Measurements from ENCODE around the gene MOK. TPM values are rescaled to one million over a fixed set of nuclear protein-coding genes. Genes with fewer than 3 reads are reported as not detected.

The MOK gene
- total RNA-seq, 1 experiment from 2014 or later = 2.0 TPM

GRCh38 chr14:102335163-102335562 is 30.2 kb upstream of the MOK start (continued):
- TF ChIP-seq, protein P1, sequence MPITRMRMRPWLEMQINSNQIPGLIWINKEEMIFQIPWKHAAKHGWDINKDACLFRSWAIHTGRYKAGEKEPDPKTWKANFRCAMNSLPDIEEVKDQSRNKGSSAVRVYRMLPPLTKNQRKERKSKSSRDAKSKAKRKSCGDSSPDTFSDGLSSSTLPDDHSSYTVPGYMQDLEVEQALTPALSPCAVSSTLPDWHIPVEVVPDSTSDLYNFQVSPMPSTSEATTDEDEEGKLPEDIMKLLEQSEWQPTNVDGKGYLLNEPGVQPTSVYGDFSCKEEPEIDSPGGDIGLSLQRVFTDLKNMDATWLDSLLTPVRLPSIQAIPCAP (CRISPR knock-in tag; IDR thresholded peaks at IDR 0.05) = no peak
- no peak for TF ChIP-seq MLX (CRISPR knock-in tag; IDR thresholded peaks at IDR 0.05)
- no peak for TF ChIP-seq ZNF416 (CRISPR knock-in tag; IDR thresholded peaks at IDR 0.05)
- TF ChIP-seq HMGA2 (CRISPR knock-in tag; IDR thresholded peaks at IDR 0.05) = no peak

DNA sequence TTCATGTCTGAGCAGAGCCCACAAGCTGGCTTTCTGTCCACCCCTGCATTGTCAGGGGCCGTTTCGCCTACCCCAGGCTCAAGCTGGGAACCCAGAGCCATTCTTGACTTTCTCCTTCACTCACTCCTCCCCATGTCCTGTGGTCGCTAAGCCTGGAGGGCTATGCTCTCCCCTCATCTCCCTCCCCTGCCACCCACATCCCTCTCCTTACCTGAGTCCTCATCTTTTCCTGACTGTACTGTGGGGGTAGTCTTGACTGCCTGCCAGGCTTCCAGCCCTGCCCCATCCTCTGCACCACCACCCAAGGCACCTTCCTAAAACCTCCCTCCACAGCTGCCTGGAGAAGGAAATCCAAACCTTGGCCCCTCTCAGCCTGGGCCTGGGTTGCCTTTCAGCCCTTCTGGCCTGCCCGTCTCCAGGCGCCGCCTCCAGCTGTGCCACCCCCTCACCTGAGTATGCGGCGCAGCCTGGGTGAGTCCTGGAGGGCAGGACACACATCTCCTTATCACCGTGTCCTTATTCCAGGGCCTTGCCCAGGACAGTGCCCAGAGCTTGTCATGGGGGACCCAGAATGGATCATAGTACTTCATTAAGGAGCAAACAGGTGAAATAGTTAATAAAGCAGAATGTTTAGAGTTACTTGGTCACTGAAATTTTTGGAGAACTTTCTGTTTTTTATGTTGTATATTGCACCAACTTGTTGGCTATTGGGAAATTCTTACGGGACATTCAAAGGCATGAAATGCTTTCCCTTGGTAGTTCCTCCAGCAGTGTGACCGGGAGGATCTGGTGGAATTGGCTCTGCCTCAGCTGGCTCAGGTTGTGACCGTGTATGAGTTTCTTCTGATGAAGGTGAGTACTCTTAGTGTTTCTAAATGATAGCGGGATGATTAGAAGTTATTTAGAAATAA is 29.1 kb upstream of the MOK start:
- H3K4me3 Mint-ChIP-seq = no peak overlapping the region
- no peaks in the 10 kb centered on the region; the same call in 1 of the 2 replicates for H3K4me1 Mint-ChIP-seq
- ATAC-seq (no peak), DNase-seq (ENCODE audit: low spot score) (no peak)
- CTCF ChIA-PET = interaction anchor here (0.9 kb wide), 1 partner anchor 20 kb away, joined by 3 read pairs; no protein-coding TSS in a partner anchor
- H3K9me3 Mint-ChIP-seq = no peaks in the 10 kb centered on the region
- H3K27ac Mint-ChIP-seq = peak overlapping the region; percentile 14
- H3K27me3 Mint-ChIP-seq (ENCODE audit: low read depth) = no peaks in the 10 kb centered on the region
- POLR2A ChIA-PET = interaction anchor here (0.8 kb wide), 1 partner anchor 151 kb away, joined by 3 read pairs; no protein-coding TSS in a partner anchor
- peaks cover 35% of the 10 kb centered on the region for H3K36me3 Mint-ChIP-seq
- TF ChIP-seq FOXP1 (CRISPR knock-in tag; IDR thresholded peaks at IDR 0.05; ENCODE audit: borderline replicate concordance) (no peak), ZNF121 (CRISPR knock-in tag; IDR thresholded peaks at IDR 0.05) (no peak), AR (CRISPR knock-in tag; IDR thresholded peaks at IDR 0.05) (no peak), HMGXB4 (CRISPR knock-in tag; IDR thresholded peaks at IDR 0.05) (no peak), JUN (CRISPR knock-in tag; IDR thresholded peaks at IDR 0.05) (no peak), GRHL2 (CRISPR knock-in tag; IDR thresholded peaks at IDR 0.05; ENCODE audit: insufficient replicate concordance, severe bottlenecking) (no peak), PRRX2 (CRISPR knock-in tag; IDR thresholded peaks at IDR 0.05) (no peak), ZNF219 (CRISPR knock-in tag; IDR thresholded peaks at IDR 0.05; ENCODE audit: borderline replicate concordance) (no peak), CREM (CRISPR knock-in tag; IDR thresholded peaks at IDR 0.05) (no peak), FOXJ3 (CRISPR knock-in tag; IDR thresholded peaks at IDR 0.05; ENCODE audit: borderline replicate concordance) (no peak), CDX4 (CRISPR knock-in tag; IDR thresholded peaks at IDR 0.05; ENCODE audit: borderline replicate concordance) (no peak), TEAD4 (CRISPR knock-in tag; IDR thresholded peaks at IDR 0.05) (no peak), SOX15 (CRISPR knock-in tag; IDR thresholded peaks at IDR 0.05) (no peak), CREB1 (CRISPR knock-in tag; IDR thresholded peaks at IDR 0.05) (no peak), ZNF671 (CRISPR knock-in tag; IDR thresholded peaks at IDR 0.05) (no peak), CTCF (IDR thresholded peaks at IDR 0.05) (no peak)
- TF ChIP-seq, protein P2, sequence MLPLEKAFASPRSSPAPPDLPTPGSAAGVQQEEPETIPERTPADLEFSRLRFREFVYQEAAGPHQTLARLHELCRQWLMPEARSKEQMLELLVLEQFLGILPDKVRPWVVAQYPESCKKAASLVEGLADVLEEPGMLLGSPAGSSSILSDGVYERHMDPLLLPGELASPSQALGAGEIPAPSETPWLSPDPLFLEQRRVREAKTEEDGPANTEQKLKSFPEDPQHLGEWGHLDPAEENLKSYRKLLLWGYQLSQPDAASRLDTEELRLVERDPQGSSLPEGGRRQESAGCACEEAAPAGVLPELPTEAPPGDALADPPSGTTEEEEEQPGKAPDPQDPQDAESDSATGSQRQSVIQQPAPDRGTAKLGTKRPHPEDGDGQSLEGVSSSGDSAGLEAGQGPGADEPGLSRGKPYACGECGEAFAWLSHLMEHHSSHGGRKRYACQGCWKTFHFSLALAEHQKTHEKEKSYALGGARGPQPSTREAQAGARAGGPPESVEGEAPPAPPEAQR (CRISPR knock-in tag; IDR thresholded peaks at IDR 0.05) = no peak
- TF ChIP-seq, protein P3, sequence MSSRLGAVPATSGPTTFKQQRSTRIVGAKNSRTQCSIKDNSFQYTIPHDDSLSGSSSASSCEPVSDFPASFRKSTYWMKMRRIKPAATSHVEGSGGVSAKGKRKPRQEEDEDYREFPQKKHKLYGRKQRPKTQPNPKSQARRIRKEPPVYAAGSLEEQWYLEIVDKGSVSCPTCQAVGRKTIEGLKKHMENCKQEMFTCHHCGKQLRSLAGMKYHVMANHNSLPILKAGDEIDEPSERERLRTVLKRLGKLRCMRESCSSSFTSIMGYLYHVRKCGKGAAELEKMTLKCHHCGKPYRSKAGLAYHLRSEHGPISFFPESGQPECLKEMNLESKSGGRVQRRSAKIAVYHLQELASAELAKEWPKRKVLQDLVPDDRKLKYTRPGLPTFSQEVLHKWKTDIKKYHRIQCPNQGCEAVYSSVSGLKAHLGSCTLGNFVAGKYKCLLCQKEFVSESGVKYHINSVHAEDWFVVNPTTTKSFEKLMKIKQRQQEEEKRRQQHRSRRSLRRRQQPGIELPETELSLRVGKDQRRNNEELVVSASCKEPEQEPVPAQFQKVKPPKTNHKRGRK (CRISPR knock-in tag; IDR thresholded peaks at IDR 0.05; ENCODE audit: borderline replicate concordance) = no peak
- TF ChIP-seq, protein P4, sequence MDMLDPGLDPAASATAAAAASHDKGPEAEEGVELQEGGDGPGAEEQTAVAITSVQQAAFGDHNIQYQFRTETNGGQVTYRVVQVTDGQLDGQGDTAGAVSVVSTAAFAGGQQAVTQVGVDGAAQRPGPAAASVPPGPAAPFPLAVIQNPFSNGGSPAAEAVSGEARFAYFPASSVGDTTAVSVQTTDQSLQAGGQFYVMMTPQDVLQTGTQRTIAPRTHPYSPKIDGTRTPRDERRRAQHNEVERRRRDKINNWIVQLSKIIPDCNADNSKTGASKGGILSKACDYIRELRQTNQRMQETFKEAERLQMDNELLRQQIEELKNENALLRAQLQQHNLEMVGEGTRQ (CRISPR knock-in tag; IDR thresholded peaks at IDR 0.05) = no peak

All from WTC11 (cell line).